ENCODE results near the gene MACROD2.

MACROD2 gene

GRCh38 chr20:15654208-15654649, 1658.9 kb downstream of the MACROD2 start:
- in situ Hi-C loops (cut with HindIII; ENCODE audit: low sequenced_read_pairs) = no loop called here

GRCh38 chr20:15655295-15655874, 1660.1 kb downstream of the MACROD2 start:
- in situ Hi-C loops (cut with HindIII; ENCODE audit: low sequenced_read_pairs) = no loop called here

GRCh38 chr20:15656124-15656523, 1660.8 kb downstream of the MACROD2 start:
- in situ Hi-C loops (cut with HindIII; ENCODE audit: low sequenced_read_pairs) = no loop called here

DNA sequence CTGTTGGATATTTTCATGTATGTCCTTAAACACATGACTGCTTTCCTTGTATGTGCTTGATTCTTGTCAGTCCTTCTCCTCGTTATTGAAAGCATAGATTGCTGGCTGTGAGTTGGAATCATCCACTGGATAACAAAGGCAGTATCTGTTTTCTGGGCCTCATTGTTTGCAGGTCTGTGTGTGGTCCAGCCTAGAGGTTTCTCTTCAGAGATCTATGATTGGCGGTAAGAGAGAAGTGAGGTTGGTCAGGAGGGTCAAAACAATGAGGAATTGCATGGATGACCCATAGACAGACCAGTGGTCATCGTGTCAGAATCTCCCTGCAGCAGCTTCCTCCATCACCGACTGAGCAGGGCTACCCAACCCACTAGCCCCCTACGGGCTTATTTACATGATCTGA, 1663.0 kb downstream of the MACROD2 start:
- in situ Hi-C loops (cut with HindIII; ENCODE audit: low sequenced_read_pairs) = no loop called here

GRCh38 chr20:15673206-15673605, 1677.9 kb downstream of the MACROD2 start:
- in situ Hi-C loops (cut with HindIII; ENCODE audit: low sequenced_read_pairs) = no loop called here

- in situ Hi-C loops (cut with HindIII; ENCODE audit: low sequenced_read_pairs) = no loop called here
Measured at GRCh38 chr20:15674253-15675060, 1679.1 kb downstream of the MACROD2 start.

GRCh38 chr20:15675061-15675514, 1679.8 kb downstream of the MACROD2 start:
- in situ Hi-C loops (cut with HindIII; ENCODE audit: low sequenced_read_pairs) = no loop called here

GRCh38 chr20:15675813-15676484, 1680.6 kb downstream of the MACROD2 start:
- in situ Hi-C loops (cut with HindIII; ENCODE audit: low sequenced_read_pairs) = no loop called here

- in situ Hi-C loops (cut with HindIII; ENCODE audit: low sequenced_read_pairs) = no loop called here
Measured at GRCh38 chr20:15676815-15677214, 1681.5 kb downstream of the MACROD2 start.

GRCh38 chr20:15682690-15683089, 1687.4 kb downstream of the MACROD2 start:
- in situ Hi-C loops (cut with HindIII; ENCODE audit: low sequenced_read_pairs) = no loop called here

DNA sequence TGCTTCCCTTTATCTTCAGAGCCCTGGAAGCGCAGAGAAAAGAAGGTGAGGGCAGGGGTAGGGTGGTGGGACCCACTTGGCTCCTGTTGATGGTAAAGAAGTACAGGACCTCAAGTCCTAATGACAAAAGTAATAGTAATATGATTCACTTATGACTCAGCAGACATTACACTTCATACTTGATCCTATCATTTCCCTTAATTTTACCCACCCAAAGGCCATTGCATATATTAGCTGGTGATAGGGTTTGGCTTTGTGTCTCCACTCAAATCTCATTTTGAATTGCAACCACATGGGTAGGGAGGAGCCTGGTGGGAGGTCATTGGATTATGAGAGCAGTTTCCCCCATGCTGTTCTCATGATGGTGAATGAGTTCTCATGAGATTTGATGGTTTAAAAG, 1697.3 kb downstream of the MACROD2 start:
- in situ Hi-C loops (cut with HindIII; ENCODE audit: low sequenced_read_pairs) = no loop called here

GRCh38 chr20:15699431-15700146, 1704.3 kb downstream of the MACROD2 start:
- in situ Hi-C loops (cut with HindIII; ENCODE audit: low sequenced_read_pairs) = no loop called here

- in situ Hi-C loops (cut with HindIII; ENCODE audit: low sequenced_read_pairs) = no loop called here
Measured at GRCh38 chr20:15700147-15700765, 1704.9 kb downstream of the MACROD2 start.

- in situ Hi-C loops (cut with HindIII; ENCODE audit: low sequenced_read_pairs) = no loop called here
Measured at GRCh38 chr20:15702161-15702560, 1706.8 kb downstream of the MACROD2 start.

DNA sequence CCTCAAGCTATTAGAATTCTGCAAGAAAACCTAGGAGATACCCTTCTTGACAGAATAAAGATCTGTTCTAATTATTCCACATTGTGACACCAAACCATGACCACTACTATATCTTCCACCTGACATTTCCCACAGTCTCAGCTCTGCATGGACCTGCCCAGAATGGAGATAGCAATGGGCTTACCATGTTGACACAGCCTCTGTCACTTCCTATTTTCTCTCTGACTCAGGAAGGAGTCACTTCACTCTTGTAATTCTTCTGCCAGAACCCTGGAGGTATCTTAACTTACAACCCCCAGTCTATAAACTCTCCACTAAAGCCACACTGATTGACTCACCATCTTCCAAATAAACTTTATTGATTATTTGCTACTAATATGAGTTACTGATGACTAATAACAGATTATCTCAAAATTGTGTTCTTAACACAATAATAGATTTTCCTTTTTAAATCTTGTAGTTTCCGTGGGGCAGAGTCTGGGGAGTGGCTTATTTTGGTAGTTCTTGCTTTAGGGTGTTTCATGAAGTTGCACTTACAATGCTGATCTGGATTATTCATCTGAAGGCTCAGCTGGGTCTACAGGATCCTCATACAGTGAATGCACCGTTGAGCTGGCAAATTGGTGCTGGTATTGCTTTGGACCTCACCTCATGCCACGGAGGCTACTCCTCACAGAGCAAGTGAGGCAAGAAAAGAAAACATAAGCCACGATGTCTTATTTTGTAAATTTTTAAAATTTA, 1708.0 kb downstream of the MACROD2 start:
- in situ Hi-C loops (cut with HindIII; ENCODE audit: low sequenced_read_pairs) = no loop called here

DNA sequence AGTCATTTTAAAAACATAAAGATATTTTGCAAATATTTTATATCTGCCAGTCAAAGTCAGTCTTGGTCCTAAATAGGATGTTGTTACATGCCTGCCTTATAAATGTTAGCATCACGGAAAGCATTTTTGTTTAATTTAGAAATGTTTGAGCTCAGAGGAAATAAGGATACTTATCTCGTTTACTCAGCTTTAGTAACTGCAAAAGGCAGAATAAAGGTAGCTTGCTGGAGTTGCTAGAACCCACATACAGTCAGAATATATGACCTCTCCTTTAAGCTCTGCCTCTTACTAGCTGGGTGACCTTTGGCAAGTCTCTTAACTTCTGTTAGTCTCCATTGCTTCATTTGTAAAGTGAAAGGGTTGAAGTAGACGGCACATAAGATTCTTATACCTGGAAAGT, 1710.7 kb downstream of the MACROD2 start:
- in situ Hi-C loops (cut with HindIII; ENCODE audit: low sequenced_read_pairs) = no loop called here

DNA sequence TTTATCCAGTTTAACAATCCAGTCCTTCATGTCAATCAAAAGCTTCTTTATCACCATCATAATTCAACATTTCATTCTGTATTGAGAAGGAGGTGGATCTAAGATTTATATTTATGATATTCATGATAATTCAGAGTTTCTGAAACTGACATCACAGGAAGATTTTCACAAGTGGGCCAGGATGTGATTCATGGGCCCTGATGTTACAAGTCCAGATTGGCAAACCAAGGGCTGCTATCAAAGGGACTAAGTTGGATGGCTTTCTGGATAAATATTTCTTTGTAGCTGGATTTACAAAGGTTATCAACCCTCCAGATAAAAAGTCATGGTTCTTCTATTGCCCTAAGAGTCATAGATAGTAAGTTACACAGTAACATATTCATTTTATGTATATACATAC, 1711.4 kb downstream of the MACROD2 start:
- in situ Hi-C loops (cut with HindIII; ENCODE audit: low sequenced_read_pairs) = no loop called here

DNA sequence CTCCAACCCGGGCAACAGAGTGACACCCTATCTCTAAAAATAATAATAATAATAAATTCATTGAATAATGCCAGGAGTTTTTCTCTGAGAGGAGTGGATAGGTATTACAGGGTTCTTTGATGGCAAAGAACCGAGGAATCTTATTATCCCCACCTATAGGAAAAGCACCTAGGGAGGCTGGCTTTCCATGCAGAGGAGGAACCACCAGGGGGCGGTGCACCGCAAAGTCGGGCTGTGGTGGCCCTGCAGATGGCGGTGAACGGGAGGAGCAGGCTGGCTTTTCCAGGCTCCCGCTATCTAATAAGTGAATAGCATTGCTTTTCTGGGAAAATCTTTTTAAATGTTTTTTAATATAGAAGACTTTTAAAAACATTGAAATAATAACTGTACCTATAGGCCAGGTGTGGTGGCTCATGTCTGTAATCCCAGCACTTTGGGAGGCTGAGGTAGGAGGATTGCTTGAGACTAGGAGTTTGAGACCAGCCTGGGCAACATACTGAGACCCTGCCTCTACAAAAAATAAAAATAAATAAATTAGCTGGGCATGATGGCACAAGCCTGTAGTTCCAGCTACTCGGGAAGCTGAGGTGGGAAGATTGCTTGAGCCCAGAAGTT, 1713.8 kb downstream of the MACROD2 start:
- in situ Hi-C loops (cut with HindIII; ENCODE audit: low sequenced_read_pairs) = no loop called here

DNA sequence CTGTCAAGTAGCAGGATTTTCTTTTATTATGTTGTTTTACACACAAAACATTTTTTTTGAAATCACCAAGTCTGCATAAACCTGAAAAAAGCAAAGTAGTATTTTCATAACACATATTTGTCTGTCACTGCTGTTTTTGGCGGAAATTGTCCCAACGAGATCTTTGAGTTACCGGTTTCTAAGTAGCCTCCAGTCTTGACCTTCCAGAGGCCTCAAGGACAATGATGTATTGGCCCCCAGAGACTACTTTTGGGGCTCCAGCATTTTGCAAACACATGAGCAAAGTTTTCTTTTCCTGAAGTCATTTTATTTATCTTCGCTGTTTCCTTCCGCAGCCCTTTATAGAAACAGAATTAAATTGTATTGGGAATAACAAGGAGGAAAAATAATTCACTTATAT, 1715.3 kb downstream of the MACROD2 start:
- in situ Hi-C loops (cut with HindIII; ENCODE audit: low sequenced_read_pairs) = no loop called here

DNA sequence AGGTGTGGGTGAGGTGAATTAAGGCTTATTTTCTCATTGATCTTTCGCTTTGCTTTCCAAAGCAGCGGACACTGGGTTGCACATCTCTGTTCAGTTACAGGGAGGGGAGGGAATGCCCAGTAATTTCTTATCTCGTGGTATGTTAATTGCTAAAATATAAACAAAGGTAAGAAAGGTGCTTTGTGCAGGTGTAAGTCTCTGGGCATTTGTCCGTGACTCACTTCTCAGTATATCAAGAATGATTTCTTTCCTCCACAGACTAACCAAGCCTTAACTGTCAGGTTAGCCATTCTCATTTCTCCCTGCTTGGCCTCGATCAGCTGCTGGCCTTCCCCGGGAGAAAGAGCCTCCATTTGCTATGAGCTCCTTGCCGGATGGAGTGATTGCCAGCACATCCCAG, 1715.9 kb downstream of the MACROD2 start:
- in situ Hi-C loops (cut with HindIII; ENCODE audit: low sequenced_read_pairs) = no loop called here
